ENCODE measurements around the gene SAMD4A. TPM values are rescaled to one million over a fixed set of nuclear protein-coding genes. Genes with fewer than 3 reads are reported as not detected.

Gene SAMD4A
- polyA plus RNA-seq, 3 donors, result 3.2 to 8.6 (median 4.2) TPM

GRCh38 chr14:54695196-54695595, 128.3 kb downstream of the SAMD4A start:
- Mint-ChIP-seq H3K9me3 (peaks cover 0 to 6% (median 2%) of the 10 kb centered on the region in 7 donors), H3K27ac (no peak overlapping the region), H3K27me3 (ENCODE audit: low read depth in 3 of 3) (peaks cover 0 to 5% (median 2%) of the 10 kb centered on the region in 3 donors), H3K4me3 (no peak overlapping the region), H3K36me3 (no peaks in the 10 kb centered on the region), H3K4me1 (peaks cover 14% of the 10 kb centered on the region)
- no peaks in the 10 kb centered on the region for H3K79me2 ChIP-seq (ENCODE audit: insufficient read depth, low read length)
- WGBS (ENCODE audit: insufficient coverage), result no CpG with 5 or more reads among the region's 1 CpG
- intact Hi-C loops (cut with micrococcal nuclease), result no loop called here
- no peaks in the 10 kb centered on the region for H4K20me1 ChIP-seq (ENCODE audit: insufficient read depth, low read length)
- H3K27ac ChIP-seq (ENCODE audit: low read depth in 1 of 2, low read length in 2 of 2), result no peak overlapping the region
- no peaks in the 10 kb centered on the region for H3K36me3 ChIP-seq (replicated peaks in 1 of 2; ENCODE audit: control insufficient read depth in 1 of 2, insufficient read depth in 2 of 2, low read length in 2 of 2)
- H3K4me2 ChIP-seq (replicated peaks; ENCODE audit: extremely low read depth, low read length, poor library complexity, severe bottlenecking), result no peak overlapping the region
- H3K4me3 ChIP-seq (replicated peaks in 1 of 3; ENCODE audit: low read depth in 2 of 3, low read length in 3 of 3), result no peak overlapping the region
- H3K9ac ChIP-seq (ENCODE audit: insufficient read depth, low read length, poor library complexity, severe bottlenecking), result no peak overlapping the region
- H3K27me3 ChIP-seq (ENCODE audit: control insufficient read depth in 2 of 2, insufficient read depth in 2 of 2, low read length in 2 of 2), result no peaks in the 10 kb centered on the region
- H3K9me3 ChIP-seq (replicated peaks in 1 of 2; ENCODE audit: control insufficient read depth in 1 of 2, insufficient read depth in 1 of 2, low read length in 2 of 2), result no peaks in the 10 kb centered on the region
- no peak for TF ChIP-seq CTCF (IDR thresholded peaks at IDR 0.05)
- peaks cover 12% of the 10 kb centered on the region in 2 donors for H3K4me1 ChIP-seq (ENCODE audit: control insufficient read depth in 1 of 2, insufficient read depth in 2 of 2, low read length in 2 of 2)
- DNase-seq, result no peak
- H2AFZ ChIP-seq (ENCODE audit: insufficient read depth, low read depth, low read length, poor library complexity, severe bottlenecking), result no peak overlapping the region

- no peak overlapping the region for H3K9ac ChIP-seq (ENCODE audit: insufficient read depth, low read length, poor library complexity, severe bottlenecking)
- no peak overlapping the region for H3K4me2 ChIP-seq (replicated peaks; ENCODE audit: extremely low read depth, low read length, poor library complexity, severe bottlenecking)
- WGBS (ENCODE audit: insufficient coverage), result 94% methylated on average over 3 of the region's 5 CpGs
- Mint-ChIP-seq H3K4me3 (no peak overlapping the region), H3K27ac (no peak overlapping the region), H3K36me3 (no peaks in the 10 kb centered on the region), H3K27me3 (ENCODE audit: low read depth in 3 of 3) (peaks cover 0 to 4% (median 2%) of the 10 kb centered on the region in 3 donors), H3K4me1 (peaks cover 9% of the 10 kb centered on the region), H3K9me3 (peaks cover 0 to 6% (median 2%) of the 10 kb centered on the region in 7 donors)
- intact Hi-C loops (cut with micrococcal nuclease), result no loop called here
- no peaks in the 10 kb centered on the region for H4K20me1 ChIP-seq (ENCODE audit: insufficient read depth, low read length)
- no peaks in the 10 kb centered on the region for H3K27me3 ChIP-seq (ENCODE audit: control insufficient read depth in 2 of 2, insufficient read depth in 2 of 2, low read length in 2 of 2)
- H3K4me3 ChIP-seq (replicated peaks in 1 of 3; ENCODE audit: low read depth in 2 of 3, low read length in 3 of 3), result no peak overlapping the region
- H3K36me3 ChIP-seq (replicated peaks in 1 of 2; ENCODE audit: control insufficient read depth in 1 of 2, insufficient read depth in 2 of 2, low read length in 2 of 2), result no peaks in the 10 kb centered on the region
- H3K79me2 ChIP-seq (ENCODE audit: insufficient read depth, low read length), result no peaks in the 10 kb centered on the region
- H3K9me3 ChIP-seq (replicated peaks in 1 of 2; ENCODE audit: control insufficient read depth in 1 of 2, insufficient read depth in 1 of 2, low read length in 2 of 2), result no peaks in the 10 kb centered on the region
- no peak overlapping the region for H3K27ac ChIP-seq (ENCODE audit: low read depth in 1 of 2, low read length in 2 of 2)
- no peak for TF ChIP-seq CTCF (IDR thresholded peaks at IDR 0.05)
- DNase-seq, result no peak
- no peak overlapping the region for H2AFZ ChIP-seq (ENCODE audit: insufficient read depth, low read depth, low read length, poor library complexity, severe bottlenecking)
- H3K4me1 ChIP-seq (ENCODE audit: control insufficient read depth in 1 of 2, insufficient read depth in 2 of 2, low read length in 2 of 2), result peaks cover 6% of the 10 kb centered on the region in 2 donors
These were observed 130.1 kb downstream of the SAMD4A start for GRCh38 chr14:54697001-54697400.
